ENCODE measurements around the gene ZGPAT. TPM values are rescaled to one million over a fixed set of nuclear protein-coding genes. Genes with fewer than 3 reads are reported as not detected.

ZGPAT gene
- 69.3 and 74.7 TPM in 2 replicates for total RNA-seq (2022)
- Bru-seq, nascent RNA: percentile 77 among the genes with signal in this experiment
- BruChase-seq, experiment 1, labeled RNA remaining after a 2-hour chase: percentile 91 among the genes with signal in this experiment
- percentile 90 among the genes with signal in this experiment for BruChase-seq, experiment 2, labeled RNA remaining after a 6-hour chase
- long read RNA-seq, transcript ZGPAT-204 (7 exons, 1,890 nt): minor isoform, 26 of 82 reads
- long read RNA-seq, transcript ZGPAT-202 (7 exons, 1,871 nt): major isoform, 45 of 82 reads
- long read RNA-seq, partial matches to known transcripts: 1 of 82 reads
- long read RNA-seq, other reads (novel, unspliced or antisense): 8 of 82 reads

GRCh38 chr20:63707558-63708300 lies at the start of gene ZGPAT, which contains the start of gene ARFRP1:
ZGPAT (plus strand) TSS chr20:63708039; CDS start chr20:63708581, 542 bp downstream.
ARFRP1 (minus strand) TSS chr20:63707976; CDS start chr20:63707091, 885 bp downstream.
- POLR2A ChIA-PET: interaction anchor here (0.5 to 1.9 kb wide), 19 partner anchors 9 to 249 kb away, joined by 3 to 33 read pairs (median 4); partner anchors contain the start of genes HELZ2, LIME1, RTEL1 and SLC2A4RG
- peak within 1 kb of the TSS; percentile 87 for H3K4me3 Mint-ChIP-seq (ENCODE audit: unreplicated experiment)
- DNase-seq: peak; percentile 94 to 99
- H3K9me3 Mint-ChIP-seq (ENCODE audit: unreplicated experiment): peaks cover 11% of the 10 kb centered on the region
- H3K27ac Mint-ChIP-seq (ENCODE audit: unreplicated experiment): peak within 1 kb of the TSS; percentile 84
- H3K9me3 ChIP-seq: peaks cover 6% of the 10 kb centered on the region; the same call in 1 of the 2 replicates
- H3K36me3 Mint-ChIP-seq (ENCODE audit: insufficient read depth, unreplicated experiment): peaks cover 100% of the 10 kb centered on the region
- CTCF ChIA-PET: interaction anchor here (0.7 to 3.0 kb wide), 19 partner anchors 9 to 413 kb away, joined by 3 to 25 read pairs (median 4); partner anchors contain the start of genes LIME1, PTK6, SAMD10 and TPD52L2
- intact Hi-C loops (cut with micrococcal nuclease; ENCODE audit: unreplicated experiment): loop anchor here (1.0 to 2.0 kb wide), 3 partner anchors 34 to 249 kb away; partner anchors contain the start of genes TPD52L2 and UCKL1
- peaks cover 14% of the 10 kb centered on the region for H3K4me1 ChIP-seq
- peaks cover 16% of the 10 kb centered on the region for H3K4me1 Mint-ChIP-seq (ENCODE audit: low read depth, unreplicated experiment)
- peaks cover 22% of the 10 kb centered on the region for H3K36me3 ChIP-seq (ENCODE audit: control insufficient read depth, insufficient read depth, low read length)
- H3K4me3 ChIP-seq (ENCODE audit: low read depth, low read length): peak within 1 kb of the TSS; percentile 96
- BruUV-seq (replicated peaks): no TSS peak
- H3K27me3 Mint-ChIP-seq (ENCODE audit: insufficient read depth, unreplicated experiment): no peaks in the 10 kb centered on the region
- no peaks in the 10 kb centered on the region for H3K27me3 ChIP-seq (replicated peaks; ENCODE audit: control insufficient read depth, insufficient read depth, low read length)
- TF ChIP-seq CTCF (IDR thresholded peaks at IDR 0.05; ENCODE audit: insufficient read depth in 1 of 2, low read depth in 1 of 2, low read length in 1 of 2, severe bottlenecking in 1 of 2, unreplicated experiment in 1 of 2): peak in 1 of 2 experiments; percentile 13

GRCh38 chr20:63658749-63659187 lies 49.1 kb upstream of the ZGPAT start:
- Mint-ChIP-seq H3K9me3 (ENCODE audit: unreplicated experiment) (no peaks in the 10 kb centered on the region), H3K36me3 (ENCODE audit: insufficient read depth, unreplicated experiment) (peaks cover 18% of the 10 kb centered on the region), H3K4me1 (ENCODE audit: low read depth, unreplicated experiment) (peaks cover 15% of the 10 kb centered on the region), H3K27ac (ENCODE audit: unreplicated experiment) (peak overlapping the region; percentile 77), H3K4me3 (ENCODE audit: unreplicated experiment) (peak overlapping the region; percentile 86), H3K27me3 (ENCODE audit: insufficient read depth, unreplicated experiment) (no peaks in the 10 kb centered on the region)
- ChIA-PET CTCF (interaction anchor here (0.6 to 2.1 kb wide), 9 partner anchors 11 to 380 kb away, joined by 3 to 29 read pairs (median 4); partner anchors contain the start of gene GMEB2), POLR2A (interaction anchor here (0.8 to 1.6 kb wide), 8 partner anchors 17 to 206 kb away, joined by 3 to 16 read pairs (median 7); partner anchors contain the start of genes ARFRP1, GMEB2, HELZ2 and PPDPF)
- peaks cover 10% of the 10 kb centered on the region for H3K4me1 ChIP-seq
- H3K27me3 ChIP-seq (replicated peaks; ENCODE audit: control insufficient read depth, insufficient read depth, low read length): no peaks in the 10 kb centered on the region
- peak overlapping the region; percentile 82 for H3K4me3 ChIP-seq (ENCODE audit: low read depth, low read length)
- intact Hi-C loops (cut with micrococcal nuclease; ENCODE audit: unreplicated experiment): loop anchor here (2.0 kb wide), 1 partner anchor 32 kb away; the partner anchor contains the start of gene GMEB2
- no peaks in the 10 kb centered on the region; the same call in 1 of the 2 replicates for H3K36me3 ChIP-seq (ENCODE audit: control insufficient read depth, insufficient read depth, low read length)
- H3K9me3 ChIP-seq: no peaks in the 10 kb centered on the region
- BruUV-seq (replicated peaks): no TSS peak
- no peak for TF ChIP-seq CTCF (IDR thresholded peaks at IDR 0.05; ENCODE audit: insufficient read depth in 1 of 2, low read depth in 1 of 2, low read length in 1 of 2, severe bottlenecking in 1 of 2, unreplicated experiment in 1 of 2)
- DNase-seq: no peak

Data from Caco-2 (cell line).